Activated CD8-positive, alpha-beta memory T cell treated with anti-CD3 and anti-CD28 coated beads, Interleukin-2, amount 10 ng/mL, durations not matched to agents 7 days and 5 days (primary cell): ENCODE measurements around the gene RBBP8. TPM values are rescaled to one million over a fixed set of nuclear protein-coding genes. Genes with fewer than 3 reads are reported as not detected.
A peak's percentile ranks its signal among the peaks of the same experiment; 100 is the strongest.
"Not testable (repeated sequence)": the region's sequence is repeated elsewhere in the genome, so short reads cannot be mapped to it uniquely, and the experiment has no call there.

Experiments
- ATAC-seq: fragments of 150-1000 bp; cut with Tn5 transposase; one replicate; pipeline ENCODE4 v1.10.0; 2021; ENCODE audit warnings: moderate library complexity
- CTCF ChIA-PET: fragments of 350-600 bp; sonication (Branson Sonifier 250); formaldehyde crosslinking; loops from one replicate; lab custom pipeline; 2021; ENCODE audit warnings: antibody characterized with exemption; lab: Charles Lee
- DNase-seq: peaks from one replicate; pipeline ENCODE4 v3.0.0-alpha.2; 2020
- H3K27ac Mint-ChIP-seq: one replicate; pipeline ENCODE4 v1.8.0; 2021; ENCODE audit warnings: mild to moderate bottlenecking, mixed read lengths
- H3K27me3 Mint-ChIP-seq: one replicate; pipeline ENCODE4 v1.8.0; 2021; ENCODE audit warnings: mixed read lengths
- H3K36me3 Mint-ChIP-seq: one replicate; pipeline ENCODE4 v1.8.0; 2021; ENCODE audit warnings: mild to moderate bottlenecking, mixed read lengths
- H3K4me1 Mint-ChIP-seq: one replicate; pipeline ENCODE4 v1.8.0; 2021; ENCODE audit warnings: mixed read lengths
- H3K4me3 Mint-ChIP-seq: one replicate; pipeline ENCODE4 v1.8.0; 2021; ENCODE audit warnings: mild to moderate bottlenecking, moderate library complexity, mixed read lengths
- H3K9me3 Mint-ChIP-seq: one replicate; pipeline ENCODE4 v1.8.0; 2022; ENCODE audit warnings: low read depth, mixed read lengths
- total RNA-seq, 2 experiments: library from RNA; stranded (reverse); gene quantifications; one replicate each; pipeline ENCODE4 v1.2.3, GENCODE V29; 2021

RBBP8 gene
- 10 to 100 TPM; 74.2 to 82.5 TPM for total RNA-seq

- peaks cover 54% of the 10 kb centered on the region for H3K4me1 Mint-ChIP-seq
- ATAC-seq: peak; percentile 86
Measured at GRCh38 chr18:22933206-22933965, at the start of gene RBBP8. RBBP8 (plus strand) TSS chr18:22933328; CDS start chr18:22936852, 3,524 bp downstream.

GRCh38 chr18:22883827-22884226, 49.3 kb upstream of the RBBP8 start:
- Mint-ChIP-seq H3K4me3 (no peak overlapping the region), H3K36me3 (no peaks in the 10 kb centered on the region), H3K9me3 (no peaks in the 10 kb centered on the region), H3K4me1 (no peaks in the 10 kb centered on the region), H3K27ac (no peak overlapping the region), H3K27me3 (peaks cover 21% of the 10 kb centered on the region)
- ATAC-seq: no peak
- CTCF ChIA-PET: no interaction called here
- no peak for DNase-seq

More at GRCh38 chr18:22933206-22933965, at the start of gene RBBP8:
- Mint-ChIP-seq H3K27me3 (no peaks in the 10 kb centered on the region), H3K36me3 (peaks cover 16% of the 10 kb centered on the region), H3K4me3 (peak within 1 kb of the TSS; percentile 86), H3K27ac (peak within 1 kb of the TSS; percentile 96), H3K9me3 (no peaks in the 10 kb centered on the region)
- CTCF ChIA-PET: interaction anchor here (0.6 to 1.5 kb wide), 5 partner anchors 9 to 198 kb away, joined by 3 to 12 read pairs (median 4); no protein-coding TSS in a partner anchor
- peak; percentile 87 for DNase-seq

GRCh38 chr18:22885694-22886093, 47.4 kb upstream of the RBBP8 start:
- H3K9me3 Mint-ChIP-seq, H3K27ac Mint-ChIP-seq, H3K36me3 Mint-ChIP-seq, H3K4me1 Mint-ChIP-seq, H3K4me3 Mint-ChIP-seq, ATAC-seq, CTCF ChIA-PET, DNase-seq: not testable (repeated sequence)
- H3K27me3 Mint-ChIP-seq: peaks cover 16% of the 10 kb centered on the region

- Mint-ChIP-seq H3K4me3 (no peak overlapping the region), H3K36me3 (peaks cover 2% of the 10 kb centered on the region), H3K27ac (no peak overlapping the region), H3K27me3 (peaks cover 21% of the 10 kb centered on the region), H3K9me3 (no peaks in the 10 kb centered on the region), H3K4me1 (no peaks in the 10 kb centered on the region)
- CTCF ChIA-PET: interaction anchor here (0.7 kb wide), 1 partner anchor 908 kb away, joined by 3 read pairs; no protein-coding TSS in a partner anchor
- DNase-seq: no peak
- no peak for ATAC-seq
Measured at GRCh38 chr18:22899421-22899820, 33.7 kb upstream of the RBBP8 start.

- no peak for DNase-seq
- peaks cover 2% of the 10 kb centered on the region for H3K36me3 Mint-ChIP-seq
- no peaks in the 10 kb centered on the region for H3K9me3 Mint-ChIP-seq
- no peak overlapping the region for H3K4me3 Mint-ChIP-seq
- ATAC-seq: no peak
- H3K27ac Mint-ChIP-seq: no peak overlapping the region
- H3K27me3 Mint-ChIP-seq: peaks cover 16% of the 10 kb centered on the region
- no peaks in the 10 kb centered on the region for H3K4me1 Mint-ChIP-seq
- CTCF ChIA-PET: no interaction called here
Measured at GRCh38 chr18:22900558-22901238, 32.4 kb upstream of the RBBP8 start.

- H3K27ac Mint-ChIP-seq: no peak overlapping the region
- CTCF ChIA-PET: no interaction called here
- H3K4me3 Mint-ChIP-seq: no peak overlapping the region
- no peaks in the 10 kb centered on the region for H3K4me1 Mint-ChIP-seq
- H3K9me3 Mint-ChIP-seq: no peaks in the 10 kb centered on the region
- no peak for ATAC-seq
- peaks cover 2% of the 10 kb centered on the region for H3K36me3 Mint-ChIP-seq
- peaks cover 8% of the 10 kb centered on the region for H3K27me3 Mint-ChIP-seq
- DNase-seq: no peak
Measured at GRCh38 chr18:22902093-22902492, 31.0 kb upstream of the RBBP8 start.

GRCh38 chr18:22903248-22903647, 29.9 kb upstream of the RBBP8 start:
- H3K36me3 Mint-ChIP-seq, CTCF ChIA-PET, ATAC-seq, H3K27me3 Mint-ChIP-seq, H3K9me3 Mint-ChIP-seq, H3K4me3 Mint-ChIP-seq, H3K27ac Mint-ChIP-seq, DNase-seq, H3K4me1 Mint-ChIP-seq: not testable (repeated sequence)

GRCh38 chr18:22912149-22912548, 21.0 kb upstream of the RBBP8 start:
- Mint-ChIP-seq H3K27ac (no peak overlapping the region), H3K4me3 (no peak overlapping the region), H3K4me1 (no peaks in the 10 kb centered on the region), H3K36me3 (no peaks in the 10 kb centered on the region), H3K9me3 (no peaks in the 10 kb centered on the region), H3K27me3 (peaks cover 11% of the 10 kb centered on the region)
- no peak for ATAC-seq
- DNase-seq: no peak
- CTCF ChIA-PET: no interaction called here

- Mint-ChIP-seq H3K4me3 (no peak overlapping the region), H3K4me1 (no peaks in the 10 kb centered on the region), H3K9me3 (no peaks in the 10 kb centered on the region), H3K36me3 (no peaks in the 10 kb centered on the region), H3K27me3 (peaks cover 11% of the 10 kb centered on the region), H3K27ac (no peak overlapping the region)
- DNase-seq (no peak), ATAC-seq (no peak)
- CTCF ChIA-PET: interaction anchor here (2.1 kb wide), 1 partner anchor 18 kb away, joined by 4 read pairs; no protein-coding TSS in a partner anchor
Measured at GRCh38 chr18:22912835-22913234, 20.3 kb upstream of the RBBP8 start.

GRCh38 chr18:22913861-22914260, 19.3 kb upstream of the RBBP8 start:
- H3K27ac Mint-ChIP-seq: no peak overlapping the region
- CTCF ChIA-PET: interaction anchor here (0.8 to 2.1 kb wide), 2 partner anchors 17 to 46 kb away, joined by 3 to 4 read pairs; no protein-coding TSS in a partner anchor
- no peak overlapping the region for H3K4me3 Mint-ChIP-seq
- H3K36me3 Mint-ChIP-seq: no peaks in the 10 kb centered on the region
- no peak for DNase-seq
- H3K27me3 Mint-ChIP-seq: peaks cover 11% of the 10 kb centered on the region
- H3K4me1 Mint-ChIP-seq: no peaks in the 10 kb centered on the region
- no peaks in the 10 kb centered on the region for H3K9me3 Mint-ChIP-seq
- no peak for ATAC-seq

GRCh38 chr18:22914633-22915032, 18.5 kb upstream of the RBBP8 start:
- Mint-ChIP-seq H3K27me3 (peaks cover 11% of the 10 kb centered on the region), H3K4me1 (no peaks in the 10 kb centered on the region), H3K9me3 (no peaks in the 10 kb centered on the region), H3K4me3 (no peak overlapping the region), H3K27ac (no peak overlapping the region), H3K36me3 (no peaks in the 10 kb centered on the region)
- DNase-seq (no peak), ATAC-seq (no peak)
- CTCF ChIA-PET: interaction anchor here (1.3 to 2.1 kb wide), 2 partner anchors 9 to 17 kb away, joined by 3 to 4 read pairs; no protein-coding TSS in a partner anchor

- no peaks in the 10 kb centered on the region for H3K9me3 Mint-ChIP-seq
- peaks cover 8% of the 10 kb centered on the region for H3K27me3 Mint-ChIP-seq
- H3K4me3 Mint-ChIP-seq: no peak overlapping the region
- no peaks in the 10 kb centered on the region for H3K4me1 Mint-ChIP-seq
- H3K27ac Mint-ChIP-seq: no peak overlapping the region
- CTCF ChIA-PET: interaction anchor here (1.3 kb wide), 1 partner anchor 8 kb away, joined by 3 read pairs; no protein-coding TSS in a partner anchor
- no peak for ATAC-seq
- no peak for DNase-seq
- H3K36me3 Mint-ChIP-seq: no peaks in the 10 kb centered on the region
Measured at GRCh38 chr18:22915337-22915736, 17.8 kb upstream of the RBBP8 start.

GRCh38 chr18:22921772-22922171, 11.4 kb upstream of the RBBP8 start:
- H3K27me3 Mint-ChIP-seq: peaks cover 9% of the 10 kb centered on the region
- DNase-seq (no peak), ATAC-seq (no peak)
- H3K4me1 Mint-ChIP-seq: no peaks in the 10 kb centered on the region
- no peak overlapping the region for H3K4me3 Mint-ChIP-seq
- CTCF ChIA-PET: no interaction called here
- no peak overlapping the region for H3K27ac Mint-ChIP-seq
- H3K9me3 Mint-ChIP-seq: no peaks in the 10 kb centered on the region
- no peaks in the 10 kb centered on the region for H3K36me3 Mint-ChIP-seq
